22Rv1 (cell line): ENCODE results near the gene CHRNA4.

Source experiments
- H3K27ac ChIP-seq: fragments of 450-650 bp; 2 replicates; pipeline ENCODE4 v1.5.1; 2017
- CTCF ChIP-seq: fragments of 450-650 bp; IDR thresholded peaks from 2 replicates; pipeline ENCODE4 v1.5.1; 2017; ENCODE audit warnings: mild to moderate bottlenecking
- ZFX ChIP-seq: fragments of 450-650 bp; IDR thresholded peaks from 2 replicates; pipeline ENCODE4 v1.6.1; 2017; ENCODE audit warnings: antibody characterized with exemption, borderline replicate concordance

The CHRNA4 gene

GRCh38 chr20:63320616-63321147 is 40.5 kb downstream of the CHRNA4 start:
- H3K27ac ChIP-seq = no peak overlapping the region
- TF ChIP-seq ZFX (no peak), CTCF (no peak)

GRCh38 chr20:63320041-63320511 is 41.1 kb downstream of the CHRNA4 start:
- TF ChIP-seq CTCF (no peak), ZFX (no peak)

GRCh38 chr20:63319164-63320040 is 41.7 kb downstream of the CHRNA4 start:
- TF ChIP-seq CTCF (no peak), ZFX (no peak)
- no peak overlapping the region for H3K27ac ChIP-seq

More at GRCh38 chr20:63320041-63320511, 41.1 kb downstream of the CHRNA4 start:
- no peak overlapping the region for H3K27ac ChIP-seq

- no peak overlapping the region for H3K27ac ChIP-seq
- no peak for TF ChIP-seq ZFX
- no peak for TF ChIP-seq CTCF
Measured at GRCh38 chr20:63318391-63319163, 42.6 kb downstream of the CHRNA4 start.

- no peak overlapping the region for H3K27ac ChIP-seq
- no peak for TF ChIP-seq CTCF
- no peak for TF ChIP-seq ZFX
Measured at GRCh38 chr20:63317601-63318291, 43.4 kb downstream of the CHRNA4 start.

- no peak overlapping the region for H3K27ac ChIP-seq
- TF ChIP-seq CTCF = no peak
- TF ChIP-seq ZFX = no peak
Measured at GRCh38 chr20:63317061-63317460, 44.1 kb downstream of the CHRNA4 start.
